IMR-90 (cell line): ENCODE measurements around the gene SMAP1. TPM values are rescaled to one million over a fixed set of nuclear protein-coding genes. Genes with fewer than 3 reads are reported as not detected.

ENCODE experiments used
- ATAC-seq: fragments of 200-7000 bp; cut with Tn5 transposase; 2 replicates; pipeline ENCODE4 v1.9.1; 2020; ENCODE audit warnings: low read depth, mild to moderate bottlenecking, moderate library complexity
- BruUV-seq: library from RNA; stranded (reverse); fragments of 400-500 nt; replicated peaks from 2 replicates; lab custom pipeline; 2021; lab: Mats Ljungman, UMichigan
- CTCF ChIA-PET: fragments of 300-600 bp; formaldehyde crosslinking; extraction: SDS; loops from one replicate; lab custom pipeline; 2021; ENCODE audit warnings: antibody characterized with exemption; lab: Yijun Ruan, JAX
- POLR2A ChIA-PET: fragments of 300-600 bp; sonication (Branson Sonifier 250); formaldehyde crosslinking; loops from one replicate; lab custom pipeline; 2022; ENCODE audit warnings: antibody characterized with exemption; ENCODE audit not compliant: unreplicated experiment; lab: Charles Lee
- DNase-seq: peaks from one replicate; pipeline ENCODE4 v3.0.0; 2013
- H2AFZ ChIP-seq: replicated peaks from 2 replicates; pipeline ENCODE3; 2013; ENCODE audit warnings: low read length, mild to moderate bottlenecking; ENCODE audit not compliant: poor library complexity
- H2AK5ac ChIP-seq: 2 replicates; pipeline ENCODE4 v1.6.1; 2013; ENCODE audit warnings: low read depth, low read length, inconsistent platforms
- H2AK9ac ChIP-seq: replicated peaks from 2 replicates; pipeline ENCODE3; 2013; ENCODE audit warnings: mild to moderate bottlenecking, low read depth, low read length, moderate library complexity; ENCODE audit not compliant: poor library complexity
- H2BK120ac ChIP-seq: 2 replicates; pipeline ENCODE4 v1.6.1; 2013; ENCODE audit warnings: low read depth, low read length, inconsistent platforms
- H2BK15ac ChIP-seq: 3 replicates; pipeline ENCODE4 v1.6.1; 2013; ENCODE audit warnings: low read depth, low read length, inconsistent platforms
- H2BK20ac ChIP-seq: 2 replicates; pipeline ENCODE4 v1.6.1; 2013; ENCODE audit warnings: low read depth, mild to moderate bottlenecking, inconsistent platforms, low read length, moderate library complexity
- H2BK5ac ChIP-seq: 2 replicates; pipeline ENCODE4 v1.6.1; 2013; ENCODE audit warnings: mild to moderate bottlenecking, low read depth, low read length, inconsistent platforms; ENCODE audit not compliant: poor library complexity, severe bottlenecking
- H3K14ac ChIP-seq: replicated peaks from 2 replicates; pipeline ENCODE4 v1.6.1; 2013; ENCODE audit warnings: low read depth, low read length, inconsistent platforms
- H3K18ac ChIP-seq: 2 replicates; pipeline ENCODE4 v1.6.1; 2013; ENCODE audit warnings: low read depth, low read length, control low read depth
- H3K23ac ChIP-seq: 2 replicates; pipeline ENCODE4 v1.6.1; 2013; ENCODE audit warnings: low read depth, low read length, inconsistent platforms
- H3K27ac ChIP-seq: 2 replicates; pipeline ENCODE4 v1.5.1; 2013; ENCODE audit warnings: mild to moderate bottlenecking, control low read depth, low read length; ENCODE audit not compliant: insufficient read depth
- H3K27me3 ChIP-seq: 2 replicates; pipeline ENCODE4 v1.6.1; 2013; ENCODE audit warnings: low read length; ENCODE audit not compliant: control insufficient read depth, insufficient read depth
- H3K36me3 ChIP-seq: 2 replicates; pipeline ENCODE4 v1.6.1; 2013; ENCODE audit warnings: low read length, mixed read lengths; ENCODE audit not compliant: control insufficient read depth, insufficient read depth
- H3K4ac ChIP-seq: 2 replicates; pipeline ENCODE4 v1.6.1; 2013; ENCODE audit warnings: low read depth, low read length, inconsistent platforms
- H3K4me1 ChIP-seq: 2 replicates; pipeline ENCODE4 v1.6.1; 2013; ENCODE audit warnings: low read length, mixed read lengths; ENCODE audit not compliant: control insufficient read depth, insufficient read depth
- H3K4me2 ChIP-seq: 2 replicates; pipeline ENCODE4 v1.6.1; 2013; ENCODE audit warnings: low read depth, mild to moderate bottlenecking, control low read depth, low read length, moderate library complexity
- H3K4me3 ChIP-seq: 2 replicates; pipeline ENCODE4 v1.5.1; 2013; ENCODE audit warnings: low read depth, mild to moderate bottlenecking, control low read depth, low read length, moderate library complexity; ENCODE audit not compliant: insufficient read depth
- H3K56ac ChIP-seq: 2 replicates; pipeline ENCODE4 v1.6.1; 2013; ENCODE audit warnings: low read length, inconsistent platforms; ENCODE audit not compliant: insufficient read depth; ENCODE audit errors: extremely low read depth
- H3K79me1 ChIP-seq, 2 experiments: 2 replicates each; pipeline ENCODE4 v1.6.1; 2013; ENCODE audit warnings: low read length in 2 of 2, inconsistent platforms in 1 of 2, low read depth in 1 of 2
- H3K9ac ChIP-seq: 2 replicates; pipeline ENCODE4 v1.6.1; 2013; ENCODE audit warnings: low read depth, low read length, control low read depth
- H3K9me1 ChIP-seq: 2 replicates; pipeline ENCODE4 v1.6.1; 2013; ENCODE audit warnings: low read length, inconsistent platforms; ENCODE audit not compliant: insufficient read depth
- H3K9me3 ChIP-seq: 2 replicates; pipeline ENCODE4 v1.6.1; 2013; ENCODE audit warnings: low read length; ENCODE audit not compliant: control insufficient read depth, insufficient read depth
- H4K20me1 ChIP-seq: 2 replicates; pipeline ENCODE4 v1.6.1; 2013; ENCODE audit warnings: low read length, inconsistent platforms; ENCODE audit not compliant: insufficient read depth
- H4K5ac ChIP-seq: 2 replicates; pipeline ENCODE4 v1.6.1; 2013; ENCODE audit warnings: mild to moderate bottlenecking, low read depth, low read length, control low read depth
- H4K8ac ChIP-seq, 2 experiments: 2 replicates each; pipeline ENCODE4 v1.6.1; 2013; ENCODE audit warnings: low read depth in 2 of 2, low read length in 2 of 2, control low read depth in 1 of 2, inconsistent platforms in 1 of 2
- H4K91ac ChIP-seq: 2 replicates; pipeline ENCODE4 v1.6.1; 2013; ENCODE audit warnings: low read depth, low read length, inconsistent platforms; ENCODE audit not compliant: insufficient read depth
- CEBPB ChIP-seq: IDR thresholded peaks from 2 replicates; pipeline ENCODE4 v1.6.1; 2012; ENCODE audit warnings: low read depth, low read length, improper control_type of control experiment
- CTCF ChIP-seq: conservative IDR thresholded peaks from 2 replicates; pipeline ENCODE4 v1.5.1; 2012; ENCODE audit warnings: mild to moderate bottlenecking, low read depth, low read length, improper control_type of control experiment
- FOS ChIP-seq: fragments of 150-350 bp; IDR thresholded peaks from 2 replicates; pipeline ENCODE4 v1.6.1; 2016; ENCODE audit warnings: low read depth, low read length
- MXI1 ChIP-seq: IDR thresholded peaks from 2 replicates; pipeline ENCODE4 v1.6.1; 2012; ENCODE audit warnings: low read depth, mild to moderate bottlenecking, low read length, moderate library complexity, borderline replicate concordance
- NFE2L2 ChIP-seq: fragments of 150-350 bp; IDR thresholded peaks from 2 replicates; pipeline ENCODE4 v1.6.1; 2016; ENCODE audit warnings: low read depth, mild to moderate bottlenecking, low read length
- RAD21 ChIP-seq: IDR thresholded peaks from 2 replicates; pipeline ENCODE4 v1.6.1; 2012; ENCODE audit warnings: low read length, improper control_type of control experiment
- SMC3 ChIP-seq: fragments of 150-350 bp; IDR thresholded peaks from 2 replicates; pipeline ENCODE4 v1.6.1; 2016; ENCODE audit warnings: low read depth, mild to moderate bottlenecking, antibody characterized with exemption, low read length, moderate library complexity
- USF2 ChIP-seq: fragments of 150-350 bp; IDR thresholded peaks from 2 replicates; pipeline ENCODE4 v1.6.1; 2017; ENCODE audit warnings: mild to moderate bottlenecking, antibody characterized with exemption, low read length, low read depth
- WGBS, 2 experiments: methylation state at CpG; one replicate each; pipeline versions ENCODE4 v1.1.5 to v1.1.7; 2013; ENCODE audit warnings: missing lambda C conversion rate in 2 of 2; ENCODE audit not compliant: insufficient read length in 1 of 2; ENCODE audit errors: extremely low coverage in 2 of 2; 5-methylcytosine and 5-hydroxymethylcytosine counted together
- dilution Hi-C: fragments of 300-500 bp; cut with HindIII; formaldehyde crosslinking; loops from one replicate; pipeline ENCODE4 v1.14.3; 2018; ENCODE audit warnings: low sequenced_read_pairs; ENCODE audit not compliant: unreplicated experiment
- in situ Hi-C: fragments of 300-500 bp; cut with MboI; formaldehyde crosslinking; loops from 3 replicates; pipeline ENCODE4 v1.14.3; 2019; ENCODE audit warnings: low sequenced_read_pairs, inconsistent platforms, mixed read lengths
- intact Hi-C: fragments of 100-400 bp; cut with micrococcal nuclease; formaldehyde crosslinking; loops from 2 replicates; pipeline ENCODE4 v1.10.0; 2022
- polyA plus RNA-seq, 3 experiments: library from polyadenylated mRNA; depleted of rRNA; stranded (reverse); fragments of >200 nt; gene quantifications; 2 replicates each; pipeline ENCODE4 v1.2.3, GENCODE V29; 2012; ENCODE audit warnings: low replicate concordance in 1 of 3
- total RNA-seq: library from RNA; depleted of rRNA; stranded (reverse); fragments of >200 nt; gene quantifications from 2 replicates; pipeline ENCODE4 v1.2.3, GENCODE V29; 2012

SMAP1 gene
- total and polyA plus RNA-seq, 2 of the 4 experiments (the other 2 are of a cell fraction), result 14.8 to 16.7 TPM

DNA sequence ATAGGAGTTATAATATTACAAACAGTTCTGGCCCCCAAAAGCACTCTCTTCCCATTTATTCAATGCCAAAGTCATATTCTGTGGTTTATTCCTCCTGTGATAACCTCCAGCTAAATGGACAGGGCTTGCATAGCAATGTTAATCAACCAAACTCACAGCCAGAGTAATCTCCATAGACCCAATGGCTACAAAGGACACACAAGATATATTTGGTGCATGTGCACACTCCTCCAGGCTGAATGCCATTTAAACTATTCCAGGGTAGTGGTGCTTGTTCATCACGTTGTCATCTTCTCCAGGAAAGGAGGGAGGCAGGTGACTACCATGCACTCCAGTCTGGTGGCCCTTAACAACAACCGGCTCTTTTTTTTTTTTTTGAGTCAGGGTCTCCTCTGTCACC lies 232.4 kb downstream of the SMAP1 start:
- Histone ChIP-seq H3K4me3 (no peak overlapping the region), H3K36me3 (no peaks in the 10 kb centered on the region), H2BK5ac (no peak overlapping the region), H2AK5ac (no peak overlapping the region), H3K4me2 (no peak overlapping the region), H4K8ac (no peak overlapping the region), H3K9me3 (no peaks in the 10 kb centered on the region), H4K5ac (no peak overlapping the region), H2AFZ (no peak overlapping the region), H3K4me1 (no peaks in the 10 kb centered on the region), H3K56ac (no peak overlapping the region), H4K91ac (no peak overlapping the region), H2BK20ac (no peak overlapping the region), H4K20me1 (no peaks in the 10 kb centered on the region), H3K18ac (no peak overlapping the region), H3K27me3 (no peaks in the 10 kb centered on the region), H2BK120ac (no peak overlapping the region), H3K9me1 (no peaks in the 10 kb centered on the region), H2AK9ac (no peak overlapping the region), H3K27ac (no peak overlapping the region), H3K9ac (no peak overlapping the region), H3K14ac (no peak overlapping the region), H3K4ac (no peak overlapping the region), H3K79me1 (no peaks in the 10 kb centered on the region), H3K23ac (no peak overlapping the region), H2BK15ac (no peak overlapping the region)
- in situ Hi-C loops, result no loop called here
- BruUV-seq, result no TSS peak
- 33% methylated on average over 1 of the region's 2 CpGs; no CpG with 5 or more reads in 1 of the 2 experiments for WGBS, 2 experiments
- no peak for ATAC-seq
- dilution Hi-C loops, result no loop called here
- intact Hi-C loops, result no loop called here
- ChIA-PET POLR2A (no interaction called here), CTCF (interaction anchor here (1.2 kb wide), 1 partner anchor 9 kb away, joined by 3 read pairs; no protein-coding TSS in a partner anchor)
- no peak for DNase-seq
- TF ChIP-seq FOS (no peak), SMC3 (no peak), NFE2L2 (no peak), MXI1 (no peak), CEBPB (no peak), USF2 (no peak), RAD21 (no peak), CTCF (no peak)
